PC-9 (cell line): ENCODE measurements around the gene CXCL1. TPM values are rescaled to one million over a fixed set of nuclear protein-coding genes. Genes with fewer than 3 reads are reported as not detected.
A peak's percentile ranks its signal among the peaks of the same experiment; 100 is the strongest.

Source experiments
- BruUV-seq: library from RNA; stranded (reverse); fragments of 400-500 nt; replicated peaks from 2 replicates; lab custom pipeline; 2021; lab: Mats Ljungman, UMichigan
- CTCF ChIA-PET: fragments of 300-600 bp; sonication (Branson Sonifier 250); formaldehyde crosslinking; loops from one replicate; lab custom pipeline; 2022; ENCODE audit warnings: antibody characterized with exemption; lab: Charles Lee
- POLR2A ChIA-PET: fragments of 300-600 bp; sonication (Branson Sonifier 250); formaldehyde crosslinking; loops from one replicate; lab custom pipeline; 2022; ENCODE audit warnings: antibody characterized with exemption; ENCODE audit not compliant: unreplicated experiment; lab: Charles Lee
- DNase-seq, 2 experiments: peaks; one replicate each; pipeline versions ENCODE4 v3.0.0 to v3.0.0-alpha.2; 2015 to 2022; ENCODE audit warnings: mixed read lengths in 1 of 2
- H2AFZ ChIP-seq: fragments of 200-600 bp; sonication (generic); 2 replicates; pipeline ENCODE4 v1.8.1; 2017; ENCODE audit warnings: antibody characterized with exemption
- H3F3A ChIP-seq: fragments of 200-600 bp; sonication (generic); 2 replicates; pipeline ENCODE4 v1.8.1; 2017; ENCODE audit warnings: antibody characterized with exemption, mild to moderate bottlenecking, low read depth; ENCODE audit not compliant: insufficient read depth
- H3K27ac ChIP-seq: fragments of 200-600 bp; sonication (generic); 2 replicates; pipeline ENCODE4 v1.6.1; 2016; ENCODE audit warnings: mixed run types
- H3K27me3 ChIP-seq: fragments of 200-600 bp; sonication (generic); 2 replicates; pipeline ENCODE4 v1.6.1; 2016; ENCODE audit warnings: low read depth, mixed run types; ENCODE audit not compliant: insufficient read depth
- H3K36me3 ChIP-seq: fragments of 200-600 bp; sonication (generic); 2 replicates; pipeline ENCODE4 v1.6.1; 2016; ENCODE audit warnings: low read depth, mixed run types
- H3K4me1 ChIP-seq: fragments of 200-600 bp; sonication (generic); replicated peaks from 2 replicates; pipeline ENCODE4 v1.6.1; 2016; ENCODE audit warnings: mixed run types; ENCODE audit not compliant: insufficient read depth
- H3K4me2 ChIP-seq: fragments of 200-600 bp; sonication (generic); 2 replicates; pipeline ENCODE4 v1.6.1; 2017; ENCODE audit warnings: mixed run types
- H3K4me3 ChIP-seq: fragments of 200-600 bp; sonication (generic); 2 replicates; pipeline ENCODE4 v1.6.1; 2016; ENCODE audit warnings: mixed run types
- H3K79me2 ChIP-seq: fragments of 200-600 bp; sonication (generic); 2 replicates; pipeline ENCODE4 v1.6.1; 2017; ENCODE audit warnings: low read depth, mixed run types
- H3K9me2 ChIP-seq: fragments of 200-600 bp; sonication (generic); 2 replicates; pipeline ENCODE4 v1.8.1; 2017; ENCODE audit warnings: mild to moderate bottlenecking; ENCODE audit not compliant: insufficient read depth
- H3K9me3 ChIP-seq: fragments of 200-600 bp; sonication (generic); 2 replicates; pipeline ENCODE4 v1.8.1; 2016; ENCODE audit warnings: low read depth; ENCODE audit not compliant: insufficient read depth
- H4K20me1 ChIP-seq: fragments of 200-600 bp; sonication (generic); 2 replicates; pipeline ENCODE4 v1.8.1; 2017; ENCODE audit not compliant: insufficient read depth
- EZH2 ChIP-seq: fragments of 200-600 bp; sonication (generic); IDR thresholded peaks from 2 replicates; pipeline ENCODE4 v1.8.0; 2017; ENCODE audit warnings: antibody characterized with exemption, low read depth
- intact Hi-C: fragments of 100-400 bp; cut with micrococcal nuclease; formaldehyde crosslinking; loops from one replicate; pipeline ENCODE4 v1.10.0; 2022; ENCODE audit not compliant: unreplicated experiment
- total RNA-seq: library from RNA; stranded (reverse); gene quantifications from 2 replicates; pipeline ENCODE4 v1.2.3, GENCODE V29; 2021
- TF ChIP-seq, protein P1 (sequence below): fragments of 200-600 bp; sonication (generic); conservative IDR thresholded peaks from 2 replicates; pipeline ENCODE4 v1.6.1; 2017; ENCODE audit warnings: mixed run types, antibody characterized with exemption, mild to moderate bottlenecking, moderate library complexity

The CXCL1 gene
- total RNA-seq, 1 experiment from 2014 or later, result 0.33 TPM

DNA sequence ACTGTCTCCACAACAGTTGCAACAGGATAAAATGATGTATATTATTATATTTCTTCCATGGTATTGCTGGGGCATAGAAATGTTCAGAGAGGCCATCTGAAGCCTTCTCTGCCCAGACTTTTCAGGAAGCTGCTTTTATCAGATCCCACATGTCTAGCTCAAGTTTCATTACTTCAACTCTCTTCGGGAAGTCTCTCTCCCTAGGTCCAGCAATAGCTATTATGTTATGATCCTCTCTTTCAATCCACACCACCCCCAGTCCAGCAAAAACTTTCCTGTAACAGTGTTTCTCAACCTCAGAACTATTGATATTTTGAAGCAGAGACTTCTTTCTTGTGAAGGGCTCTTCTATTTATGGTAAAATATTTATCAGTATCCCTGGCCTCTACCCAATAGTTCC is 44.9 kb downstream of the CXCL1 start:
- no peak overlapping the region for H3K4me3 ChIP-seq
- H2AFZ ChIP-seq, result no peak overlapping the region
- CTCF ChIA-PET, result no interaction called here
- no peak for DNase-seq
- POLR2A ChIA-PET, result no interaction called here
- intact Hi-C loops, result no loop called here
- TF ChIP-seq EZH2, result no peak
- TF ChIP-seq, protein P1, sequence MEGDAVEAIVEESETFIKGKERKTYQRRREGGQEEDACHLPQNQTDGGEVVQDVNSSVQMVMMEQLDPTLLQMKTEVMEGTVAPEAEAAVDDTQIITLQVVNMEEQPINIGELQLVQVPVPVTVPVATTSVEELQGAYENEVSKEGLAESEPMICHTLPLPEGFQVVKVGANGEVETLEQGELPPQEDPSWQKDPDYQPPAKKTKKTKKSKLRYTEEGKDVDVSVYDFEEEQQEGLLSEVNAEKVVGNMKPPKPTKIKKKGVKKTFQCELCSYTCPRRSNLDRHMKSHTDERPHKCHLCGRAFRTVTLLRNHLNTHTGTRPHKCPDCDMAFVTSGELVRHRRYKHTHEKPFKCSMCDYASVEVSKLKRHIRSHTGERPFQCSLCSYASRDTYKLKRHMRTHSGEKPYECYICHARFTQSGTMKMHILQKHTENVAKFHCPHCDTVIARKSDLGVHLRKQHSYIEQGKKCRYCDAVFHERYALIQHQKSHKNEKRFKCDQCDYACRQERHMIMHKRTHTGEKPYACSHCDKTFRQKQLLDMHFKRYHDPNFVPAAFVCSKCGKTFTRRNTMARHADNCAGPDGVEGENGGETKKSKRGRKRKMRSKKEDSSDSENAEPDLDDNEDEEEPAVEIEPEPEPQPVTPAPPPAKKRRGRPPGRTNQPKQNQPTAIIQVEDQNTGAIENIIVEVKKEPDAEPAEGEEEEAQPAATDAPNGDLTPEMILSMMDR, result no peak
- no peak overlapping the region for H3K27ac ChIP-seq
- no peaks in the 10 kb centered on the region for H4K20me1 ChIP-seq
- no peaks in the 10 kb centered on the region for H3F3A ChIP-seq
- H3K9me2 ChIP-seq, result no peaks in the 10 kb centered on the region
- no peaks in the 10 kb centered on the region for H3K36me3 ChIP-seq
- H3K9me3 ChIP-seq, result no peaks in the 10 kb centered on the region
- no peaks in the 10 kb centered on the region for H3K27me3 ChIP-seq
- no peaks in the 10 kb centered on the region for H3K79me2 ChIP-seq
- BruUV-seq, result no TSS peak
- H3K4me2 ChIP-seq, result no peak overlapping the region
- peaks cover 14% of the 10 kb centered on the region; the same call in 1 of the 2 replicates for H3K4me1 ChIP-seq

DNA sequence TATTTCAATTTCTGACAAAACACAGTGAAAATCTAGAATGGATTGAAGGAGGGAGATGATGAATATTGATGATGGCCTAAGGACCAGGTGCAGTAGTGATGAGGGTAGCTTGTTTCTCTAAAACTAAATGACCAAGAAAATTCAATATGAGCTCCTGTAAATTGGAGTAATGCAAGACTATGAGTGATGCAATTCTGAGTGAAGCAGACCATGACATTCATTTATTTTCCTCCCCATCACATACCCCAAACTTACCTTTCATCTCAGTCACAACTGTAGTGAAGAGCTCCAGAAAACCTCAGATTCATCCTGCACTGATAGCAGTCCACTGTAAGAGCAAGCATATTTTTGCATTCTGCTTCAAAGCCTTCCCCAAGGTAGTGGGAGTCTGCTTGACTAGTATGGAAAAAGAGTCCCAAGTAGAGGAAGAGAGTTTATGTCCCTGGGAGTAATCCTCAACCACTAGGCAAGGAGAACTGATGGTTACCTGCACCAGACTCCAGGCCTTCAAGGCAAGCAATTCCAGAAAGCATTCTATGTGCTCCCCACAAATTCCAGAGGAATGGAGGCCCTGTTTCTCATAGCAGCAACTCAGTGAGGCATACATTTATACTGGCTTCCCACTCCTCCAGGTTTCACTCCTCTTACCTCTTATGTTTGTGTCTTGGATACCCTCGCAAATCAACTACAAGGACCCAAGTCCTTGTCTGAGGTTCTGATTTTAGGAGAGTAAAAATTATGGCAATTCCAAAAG is 47.2 kb downstream of the CXCL1 start:
- peak overlapping the region; percentile 37; the same call in 1 of the 2 replicates for H3K27ac ChIP-seq
- H4K20me1 ChIP-seq, result no peaks in the 10 kb centered on the region
- POLR2A ChIA-PET, result interaction anchor here (0.6 kb wide), 1 partner anchor 309 kb away, joined by 3 read pairs; no protein-coding TSS in a partner anchor
- BruUV-seq, result no TSS peak
- no peaks in the 10 kb centered on the region for H3K79me2 ChIP-seq
- peaks cover 14% of the 10 kb centered on the region; the same call in 1 of the 2 replicates for H3K4me1 ChIP-seq
- DNase-seq, result no peak
- H3K4me3 ChIP-seq, result no peak overlapping the region
- intact Hi-C loops, result no loop called here
- H2AFZ ChIP-seq, result no peak overlapping the region
- H3K9me2 ChIP-seq, result no peaks in the 10 kb centered on the region
- H3F3A ChIP-seq, result no peaks in the 10 kb centered on the region
- TF ChIP-seq EZH2, result no peak
- TF ChIP-seq, protein P1, result no peak
- H3K9me3 ChIP-seq, result no peaks in the 10 kb centered on the region
- CTCF ChIA-PET, result no interaction called here
- H3K4me2 ChIP-seq, result no peak overlapping the region
- H3K27me3 ChIP-seq, result no peaks in the 10 kb centered on the region
- no peaks in the 10 kb centered on the region for H3K36me3 ChIP-seq

DNA sequence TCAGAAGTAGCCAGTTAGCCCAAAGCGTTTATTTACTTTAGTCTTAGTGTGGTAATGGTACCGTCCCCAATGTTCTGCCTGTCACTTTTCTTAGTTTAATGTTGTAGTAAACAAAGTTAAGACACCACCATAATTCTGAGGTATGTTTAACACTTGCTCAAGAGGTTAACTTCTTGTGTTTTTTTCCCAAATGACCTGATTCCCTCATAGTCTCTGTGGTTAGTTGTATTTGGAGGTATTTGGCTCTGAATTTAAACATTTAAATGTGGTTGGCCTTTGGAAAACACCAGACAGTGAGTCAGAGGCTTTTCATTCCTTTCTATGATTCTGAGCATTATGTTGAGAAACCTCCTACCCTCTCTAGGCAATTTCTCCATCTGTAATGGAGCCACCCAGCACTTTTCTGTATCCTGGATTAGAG is 47.9 kb downstream of the CXCL1 start:
- H3K4me1 ChIP-seq, result peaks cover 14% of the 10 kb centered on the region; the same call in 1 of the 2 replicates
- no peaks in the 10 kb centered on the region for H3K27me3 ChIP-seq
- no peak overlapping the region for H2AFZ ChIP-seq
- no peaks in the 10 kb centered on the region for H3K9me2 ChIP-seq
- no peaks in the 10 kb centered on the region for H3K9me3 ChIP-seq
- peak overlapping the region; percentile 37; the same call in 1 of the 2 replicates for H3K27ac ChIP-seq
- no peaks in the 10 kb centered on the region for H3K36me3 ChIP-seq
- no peaks in the 10 kb centered on the region for H4K20me1 ChIP-seq
- no peak for TF ChIP-seq EZH2
- TF ChIP-seq, protein P1, result no peak
- intact Hi-C loops, result no loop called here
- CTCF ChIA-PET, result no interaction called here
- no peaks in the 10 kb centered on the region for H3K79me2 ChIP-seq
- POLR2A ChIA-PET, result no interaction called here
- no TSS peak for BruUV-seq
- no peak overlapping the region for H3K4me3 ChIP-seq
- no peaks in the 10 kb centered on the region for H3F3A ChIP-seq
- H3K4me2 ChIP-seq, result no peak overlapping the region
- DNase-seq, result peak in 1 of 2 experiments; percentile 64
